ENCODE data around the gene CCNB2.
A peak's percentile ranks its signal among the peaks of the same experiment; 100 is the strongest.
"Not testable (repeated sequence)": the region's sequence is repeated elsewhere in the genome, so short reads cannot be mapped to it uniquely, and the experiment has no call there.

Gene CCNB2

DNA sequence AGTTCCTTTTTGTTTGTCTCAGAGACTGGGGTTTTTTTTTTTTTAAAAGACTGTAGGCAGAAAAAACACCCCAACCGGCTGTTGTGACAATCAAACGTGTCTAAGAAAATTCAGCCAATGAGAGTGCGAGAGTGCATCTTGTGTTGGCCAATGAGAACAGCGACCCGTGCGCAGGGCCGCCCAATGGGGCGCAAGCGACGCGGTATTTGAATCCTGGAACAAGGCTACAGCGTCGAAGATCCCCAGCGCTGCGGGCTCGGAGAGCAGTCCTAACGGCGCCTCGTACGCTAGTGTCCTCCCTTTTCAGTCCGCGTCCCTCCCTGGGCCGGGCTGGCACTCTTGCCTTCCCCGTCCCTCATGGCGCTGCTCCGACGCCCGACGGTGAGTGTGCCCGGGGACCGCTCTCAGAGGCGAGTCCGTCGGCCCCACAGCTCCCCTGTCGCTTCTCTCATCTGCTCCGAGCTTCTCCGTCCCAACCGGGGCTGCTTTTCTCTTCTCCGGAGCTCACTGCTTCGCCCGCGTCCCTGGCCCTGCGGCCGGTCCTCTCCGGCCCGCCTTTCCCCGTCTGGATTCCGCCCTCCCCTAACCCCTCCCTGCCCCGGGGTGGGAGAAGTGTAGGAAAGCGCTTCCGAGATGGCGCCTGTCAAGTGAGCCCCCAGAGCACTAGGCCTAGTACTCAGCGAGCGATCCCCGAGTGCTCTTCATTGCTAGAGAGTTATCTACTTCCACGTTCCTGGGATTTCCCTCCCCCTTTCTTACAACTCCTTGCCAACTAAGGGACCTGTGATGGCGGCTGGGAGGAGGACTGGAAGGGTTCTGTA, at the start of gene CCNB2:
Gene CCNB2, plus strand, starts transcription at position 235 of the 821 bp plus-strand sequence. Its CDS starts 123 bp downstream, at position 358.
- peak; percentile 95 for DNase-seq (ENCODE audit: low spot score)

DNA sequence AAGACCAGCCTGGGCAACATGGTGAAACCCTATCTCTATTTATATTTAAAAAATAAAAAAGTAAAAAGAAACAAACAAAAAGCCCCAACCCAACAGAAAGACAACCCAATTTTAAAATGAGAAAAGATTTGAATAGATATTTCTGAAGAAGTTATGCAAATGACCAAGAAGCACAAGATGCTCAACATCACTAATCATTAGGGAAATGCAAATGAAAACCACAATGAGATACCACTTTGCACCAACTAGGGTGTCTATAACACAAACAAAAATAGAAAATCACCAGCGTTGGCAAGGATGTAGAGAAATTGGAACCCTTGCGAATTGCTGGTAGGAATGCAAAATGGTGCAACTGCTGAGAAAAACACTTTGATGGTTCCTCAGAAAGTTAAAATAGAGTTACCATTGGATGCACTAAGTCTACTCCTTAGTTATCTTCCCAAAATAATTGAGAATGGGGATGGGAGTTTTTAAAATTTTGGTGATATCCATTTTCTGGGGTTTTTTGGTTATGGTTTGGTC, 45.8 kb upstream of the CCNB2 start:
- DNase-seq (ENCODE audit: low spot score), result no peak

DNA sequence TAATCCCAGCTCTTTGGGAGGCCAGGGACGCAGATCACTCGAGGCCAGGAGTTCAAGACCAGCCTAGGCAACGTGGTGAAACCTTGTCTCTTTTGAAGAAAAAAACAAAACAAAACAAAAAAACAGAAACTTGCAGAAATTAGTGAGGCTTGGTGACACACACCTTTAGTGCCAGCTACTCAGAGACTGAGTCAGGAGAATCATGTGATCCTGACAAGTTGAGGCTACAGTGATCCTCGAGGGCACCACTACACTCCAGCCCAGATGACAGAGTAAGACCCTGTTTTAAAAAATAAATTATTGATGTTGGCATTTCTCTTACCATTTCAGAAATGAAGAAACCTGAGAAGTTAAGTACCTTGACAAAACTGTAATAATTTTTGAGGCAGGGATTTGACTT, 44.6 kb upstream of the CCNB2 start:
- no peak for DNase-seq (ENCODE audit: low spot score)

DNA sequence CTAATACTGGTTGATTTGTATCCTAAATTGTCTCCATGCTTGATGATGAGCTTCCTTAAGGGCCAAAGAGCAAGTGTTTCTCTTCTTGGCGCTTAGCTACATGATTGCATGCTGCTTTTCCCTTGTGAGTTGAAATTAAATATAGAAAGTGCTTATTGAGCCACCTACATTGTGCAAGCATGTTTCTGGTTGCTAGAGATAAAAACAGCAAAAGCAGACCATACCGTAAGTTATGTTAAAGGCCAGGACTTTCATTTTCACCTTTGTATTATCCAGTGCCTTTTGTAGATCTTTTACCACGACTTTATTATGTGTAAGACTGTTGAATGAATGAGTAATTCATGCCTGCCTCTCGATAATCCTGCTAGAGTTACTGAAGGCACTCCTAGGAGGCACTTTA, 41.9 kb upstream of the CCNB2 start:
- DNase-seq (ENCODE audit: low spot score), result no peak

DNA sequence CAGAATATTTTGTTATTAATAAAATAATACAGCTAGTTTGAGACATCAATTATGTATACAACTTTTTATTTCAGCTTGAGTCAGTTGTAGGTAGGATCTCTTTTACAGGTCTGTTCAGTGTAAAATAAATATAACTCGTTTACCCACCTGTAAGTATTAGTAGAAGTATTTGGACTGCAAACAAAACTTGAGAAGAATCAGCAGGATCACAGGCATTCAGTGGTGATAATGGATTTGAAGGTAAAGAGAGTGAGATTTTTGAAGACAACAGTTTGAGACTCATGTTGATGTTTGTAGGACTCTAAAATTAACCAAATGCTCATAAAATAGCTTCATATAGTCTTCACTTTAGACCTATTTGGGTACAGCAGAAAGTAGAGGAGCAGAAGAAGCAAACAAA, 35.5 kb upstream of the CCNB2 start:
- no peak for DNase-seq (ENCODE audit: low spot score)

DNA sequence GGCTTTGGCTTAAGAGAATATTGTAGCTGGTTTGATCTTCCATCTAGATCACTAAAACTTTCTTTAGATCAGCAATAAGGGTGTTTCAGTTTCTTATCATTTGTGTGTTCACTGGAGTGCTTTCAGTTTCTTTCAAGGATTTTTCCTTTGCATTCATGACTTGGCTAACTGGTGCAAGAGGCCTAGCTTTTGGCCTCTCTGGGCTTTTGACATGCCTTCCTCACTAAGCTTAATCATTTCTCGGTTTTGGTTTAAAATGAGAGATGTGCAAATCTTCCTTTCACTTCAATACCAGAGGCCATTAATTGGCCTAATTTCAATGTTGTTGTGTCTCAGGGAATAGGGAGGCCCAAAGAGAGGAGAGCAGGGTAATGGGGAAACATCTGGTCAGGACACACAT, 30.3 kb upstream of the CCNB2 start:
- no peak for DNase-seq (ENCODE audit: low spot score)

DNA sequence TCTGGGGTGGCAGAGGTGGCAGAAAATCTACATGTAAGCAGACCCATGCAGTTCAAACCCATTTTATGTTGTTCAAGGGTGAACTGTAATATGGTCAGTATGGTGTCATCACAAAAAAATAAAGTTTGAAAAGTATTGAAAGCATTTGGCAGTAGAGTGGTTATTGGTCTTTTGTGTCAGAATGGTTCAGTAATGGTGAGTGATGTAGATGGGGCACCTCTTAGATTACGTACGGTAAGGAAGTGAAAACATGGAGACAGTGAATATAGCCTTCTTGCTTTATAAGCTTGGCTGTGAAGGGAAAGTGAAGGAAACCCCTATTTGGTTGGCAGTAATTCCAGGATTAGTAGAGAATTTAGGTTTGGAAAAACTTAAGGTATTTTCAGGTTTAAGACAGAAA, 17.2 kb upstream of the CCNB2 start:
- no peak for DNase-seq (ENCODE audit: low spot score)

DNA sequence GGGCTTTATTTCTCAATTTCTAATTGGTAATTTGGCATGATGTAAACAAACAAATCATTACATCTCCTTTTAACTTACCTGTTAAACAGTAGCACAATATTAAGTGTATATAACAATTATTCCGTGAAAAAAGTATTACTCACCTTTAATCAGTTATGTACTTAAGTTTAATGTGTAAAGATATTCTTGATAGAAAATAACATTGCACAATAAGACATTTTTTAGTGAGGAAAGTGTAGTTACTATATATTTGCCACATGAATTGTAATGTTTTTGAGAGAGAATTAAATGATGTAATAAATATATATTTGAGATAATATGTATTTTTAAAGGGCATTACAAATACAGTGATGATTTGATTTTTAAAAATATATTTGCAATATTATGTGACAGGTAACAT, 10.9 kb upstream of the CCNB2 start:
- no peak for DNase-seq (ENCODE audit: low spot score)

DNA sequence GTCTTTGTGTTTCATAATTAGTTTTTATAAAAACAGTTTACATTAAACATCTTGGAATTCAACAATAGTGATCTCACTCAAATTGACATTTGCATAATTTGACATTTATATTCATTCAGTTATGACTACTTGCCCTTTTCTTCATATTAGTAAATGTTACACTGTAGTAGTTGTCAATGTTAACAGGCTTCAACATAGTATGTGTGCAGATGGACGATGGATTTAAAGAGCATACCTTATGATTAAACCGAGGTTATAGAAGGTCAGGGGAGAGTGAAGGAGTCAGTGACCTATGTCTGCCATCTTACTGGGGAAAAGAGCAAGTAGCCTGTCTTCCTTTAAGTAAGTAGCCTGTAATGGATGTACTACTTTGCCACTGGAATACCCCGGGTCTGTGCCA, 8.5 kb upstream of the CCNB2 start:
- no peak for DNase-seq (ENCODE audit: low spot score)

DNA sequence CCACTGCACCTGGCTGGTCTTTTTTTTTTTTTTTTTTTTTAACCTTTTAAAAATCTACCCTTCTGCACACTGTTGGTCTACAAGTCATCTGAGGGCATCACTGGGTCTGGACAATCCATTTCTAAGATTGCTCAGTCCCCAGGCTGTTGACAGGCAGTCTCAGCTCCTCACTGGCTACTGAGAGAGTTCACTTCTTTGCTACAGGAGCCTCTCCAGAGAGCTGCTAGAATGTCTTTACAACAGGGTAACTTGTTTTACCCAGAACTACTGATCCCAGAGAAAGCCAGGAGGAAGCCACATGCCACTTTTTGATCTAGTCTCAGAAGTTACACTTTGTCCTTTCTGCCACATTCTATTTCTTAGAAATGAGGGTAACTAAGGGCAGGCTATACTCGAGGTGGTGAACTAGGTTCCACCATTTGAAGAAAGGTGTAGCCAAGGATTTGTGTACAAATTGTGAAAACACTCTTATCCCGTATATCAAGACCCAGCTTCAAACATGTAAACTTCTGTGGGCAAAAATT, 5.7 kb upstream of the CCNB2 start:
- no peak for DNase-seq (ENCODE audit: low spot score)

DNA sequence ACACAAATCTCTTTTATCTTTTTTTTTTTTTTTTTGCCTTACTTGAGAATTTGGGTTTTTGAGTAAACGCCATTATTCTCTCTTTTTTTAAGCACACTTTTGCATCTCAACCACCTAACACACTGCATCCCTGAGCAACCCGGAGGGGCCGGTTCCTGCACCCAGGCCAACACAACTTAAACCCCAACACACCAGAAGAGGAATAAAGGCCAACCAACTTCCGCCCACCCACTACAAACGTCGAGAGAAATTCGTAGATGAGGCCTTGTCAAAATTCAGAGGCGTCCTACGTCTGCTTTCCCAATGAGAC, 389 bp upstream of the CCNB2 start:
- DNase-seq (ENCODE audit: low spot score), result no peak

DNA sequence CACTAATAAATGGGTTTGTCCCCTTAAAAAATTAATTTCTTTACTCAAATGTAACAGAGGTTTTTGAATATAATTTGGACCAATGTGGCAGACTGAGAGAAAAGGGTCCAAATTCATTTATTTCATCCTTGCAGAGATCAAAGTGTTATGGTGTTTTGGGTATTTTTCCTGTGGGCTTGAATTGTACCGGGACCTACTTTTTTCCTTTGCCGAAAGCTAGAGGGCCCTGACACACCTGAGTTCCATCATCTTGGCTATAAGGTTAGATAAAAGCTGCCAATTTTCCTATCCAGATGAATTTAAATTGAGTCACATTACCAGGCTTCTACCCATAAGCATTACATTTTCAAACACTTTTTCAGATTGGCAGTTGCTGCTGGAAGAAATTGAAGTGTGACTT, 908 bp downstream of the CCNB2 start:
- DNase-seq (ENCODE audit: low spot score), result no peak

DNA sequence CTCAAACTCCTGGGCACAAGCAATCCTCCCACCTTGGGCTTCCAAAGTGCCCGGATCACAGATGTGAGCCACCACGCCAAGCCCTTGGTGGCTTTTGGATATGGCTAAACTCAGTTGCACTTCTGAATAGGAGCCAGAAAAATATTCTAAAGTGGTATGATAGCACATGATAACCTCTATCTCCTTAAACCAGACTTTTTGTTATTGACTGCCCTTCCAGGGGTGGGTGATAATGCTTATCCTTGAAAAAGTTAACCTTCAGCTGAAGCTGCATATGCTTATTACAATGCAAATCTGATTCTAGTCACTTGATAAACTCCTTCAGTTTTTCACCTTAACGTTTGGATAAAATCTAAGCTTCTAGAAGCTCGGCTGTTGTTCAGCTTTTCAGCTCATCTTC, 6.3 kb downstream of the CCNB2 start:
- no peak for DNase-seq (ENCODE audit: low spot score)

DNA sequence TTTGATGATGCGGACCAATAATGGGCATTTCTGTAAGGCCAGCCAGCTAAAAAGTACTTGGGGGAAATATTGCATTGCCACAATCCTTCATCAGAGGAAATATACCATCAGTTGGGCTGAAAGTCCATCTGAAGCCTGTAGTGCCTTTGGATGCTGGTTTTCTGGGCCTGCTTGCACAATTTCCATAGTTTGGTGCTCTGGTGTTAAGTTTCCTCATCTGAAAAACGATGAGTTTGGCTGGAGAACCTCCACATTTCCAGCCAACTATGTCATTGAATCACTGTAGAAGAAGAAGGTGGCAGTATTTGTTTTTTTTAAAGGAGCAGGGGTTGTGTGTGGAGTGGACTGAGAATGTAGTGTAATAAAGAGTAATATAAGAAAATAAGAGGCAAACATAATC, 10.1 kb downstream of the CCNB2 start:
- DNase-seq (ENCODE audit: low spot score), result no peak

DNA sequence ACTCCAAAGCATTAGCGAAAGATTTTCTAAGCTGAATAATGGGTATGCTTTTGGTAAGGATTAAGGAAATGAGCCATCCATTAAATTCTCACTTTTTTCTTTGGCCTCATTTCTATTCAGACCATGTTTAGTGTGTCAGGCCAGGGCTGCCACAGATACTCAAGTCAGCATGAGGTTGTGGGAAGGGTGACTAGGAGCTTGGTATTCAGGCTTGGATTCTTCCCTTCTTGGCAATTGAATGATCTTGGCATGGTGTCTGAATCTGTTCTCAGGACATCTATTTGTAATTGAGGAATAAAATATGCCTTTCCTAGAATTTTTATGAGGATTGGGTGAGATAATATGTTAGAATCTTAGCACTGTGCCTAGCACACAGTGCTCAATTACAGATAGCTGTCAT, 11.2 kb downstream of the CCNB2 start:
- DNase-seq (ENCODE audit: low spot score), result no peak

DNA sequence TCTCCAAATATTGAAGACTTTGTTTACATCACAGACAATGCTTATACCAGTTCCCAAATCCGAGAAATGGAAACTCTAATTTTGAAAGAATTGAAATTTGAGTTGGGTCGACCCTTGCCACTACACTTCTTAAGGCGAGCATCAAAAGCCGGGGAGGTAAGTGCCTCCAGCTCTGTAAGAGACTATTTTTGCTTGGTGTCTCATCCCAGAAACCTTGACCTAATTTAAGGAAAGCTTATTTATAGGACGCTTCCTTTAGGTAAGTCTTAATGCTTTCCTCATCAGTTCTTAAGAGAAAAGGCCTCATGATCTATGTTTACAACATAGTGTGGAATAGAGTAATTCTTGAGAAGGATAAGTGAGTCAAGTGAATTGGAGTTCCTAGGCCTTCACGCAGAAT, 11.8 kb downstream of the CCNB2 start:
- DNase-seq (ENCODE audit: low spot score), result no peak

DNA sequence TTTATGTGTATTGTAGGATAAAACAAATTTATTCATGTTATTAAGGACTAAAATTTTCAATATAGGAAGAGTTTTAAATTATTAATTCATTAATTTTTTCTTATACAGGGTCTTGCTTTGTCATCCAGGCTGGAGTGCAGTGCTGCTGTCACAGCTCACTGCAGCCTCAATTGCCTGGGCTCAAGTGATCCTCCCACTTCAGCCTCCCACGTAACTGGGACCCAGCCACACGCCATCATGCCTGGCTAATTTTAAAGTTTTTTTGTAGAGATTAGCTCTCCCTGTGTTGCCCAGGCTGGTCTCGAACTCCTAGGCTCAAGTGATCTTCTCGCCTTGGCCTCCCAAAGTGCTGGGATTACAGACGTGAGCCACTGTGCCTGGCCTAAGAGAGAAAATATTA, 14.7 kb downstream of the CCNB2 start:
- DNase-seq (ENCODE audit: low spot score), result no peak

DNA sequence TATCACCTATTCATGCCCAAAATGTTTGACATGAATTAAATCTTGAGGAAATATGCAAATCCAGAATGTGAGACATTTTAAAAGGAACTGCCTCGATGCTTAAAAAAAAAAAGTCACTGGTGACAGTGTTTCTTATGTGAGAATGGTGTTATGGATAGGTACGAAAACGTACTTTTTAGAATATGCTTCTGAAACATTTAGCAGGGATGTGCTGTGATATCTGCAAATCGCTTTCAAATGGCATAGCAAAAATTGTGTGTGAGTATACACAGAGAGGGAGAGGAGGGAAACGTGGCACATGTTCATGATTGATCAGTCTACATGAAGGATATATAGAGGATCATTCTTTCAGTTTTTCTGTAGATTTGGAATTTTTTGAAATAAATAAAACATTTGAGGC, 16.0 kb downstream of the CCNB2 start:
- no peak for DNase-seq (ENCODE audit: low spot score)

DNA sequence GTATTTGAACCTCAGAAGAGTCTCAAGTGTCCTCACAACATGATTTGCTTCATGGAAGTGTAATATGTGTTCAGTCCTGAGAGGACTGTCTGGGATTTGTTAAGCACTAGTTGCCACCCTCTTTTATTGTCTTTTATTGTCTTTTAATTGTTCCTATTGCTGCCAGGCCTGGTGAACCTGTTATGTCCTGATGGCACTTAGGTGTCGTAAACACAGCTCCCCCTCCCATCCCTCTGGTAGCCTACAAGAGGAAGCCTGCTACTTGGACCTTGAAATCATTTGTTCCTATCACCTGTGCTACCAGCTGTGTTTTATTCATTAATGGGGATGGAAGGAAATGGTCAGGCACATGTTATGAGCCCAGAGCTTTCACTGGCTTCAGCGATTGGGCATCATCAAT, 19.3 kb downstream of the CCNB2 start:
- no peak for DNase-seq (ENCODE audit: low spot score)

DNA sequence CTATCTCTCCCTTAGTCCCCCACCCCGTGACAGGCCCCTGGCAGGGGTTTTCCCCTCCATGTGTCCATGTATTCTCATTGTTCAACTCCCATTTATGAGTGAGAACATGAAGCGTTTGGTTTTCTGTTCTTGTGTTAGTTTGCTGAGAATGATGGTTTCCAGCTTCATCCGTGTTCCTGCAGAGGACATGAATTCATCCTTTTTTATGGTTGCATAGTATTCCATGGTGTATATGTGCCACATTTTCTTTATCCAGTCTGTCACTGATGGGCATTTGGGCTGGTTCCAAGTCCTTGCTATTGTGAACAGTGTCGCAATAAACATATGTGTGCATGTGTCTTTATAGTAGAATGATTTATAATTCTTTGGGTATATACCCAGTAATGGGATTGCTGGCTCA, 20.7 kb downstream of the CCNB2 start:
- DNase-seq (ENCODE audit: low spot score), result not testable (repeated sequence)

DNA sequence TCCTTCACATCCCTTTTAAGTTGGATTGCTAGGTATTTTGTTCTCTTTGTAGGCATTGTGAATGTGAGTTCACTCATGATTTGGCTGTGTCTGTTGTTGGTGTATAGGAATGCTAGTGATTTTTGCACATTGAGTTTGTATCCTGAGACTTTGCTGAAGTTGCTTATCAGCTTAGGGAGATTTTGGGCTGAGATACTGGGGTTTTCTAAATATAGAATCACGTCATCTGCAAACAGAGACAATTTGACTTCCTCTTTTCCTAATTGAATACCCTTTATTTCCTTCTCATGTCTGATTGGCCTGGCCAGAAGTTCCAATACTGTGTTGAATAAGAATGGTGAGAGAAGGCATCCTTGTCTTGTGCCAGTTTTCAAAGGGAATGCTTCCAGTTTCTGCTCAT, 22.3 kb downstream of the CCNB2 start:
- DNase-seq (ENCODE audit: low spot score), result not testable (repeated sequence)

DNA sequence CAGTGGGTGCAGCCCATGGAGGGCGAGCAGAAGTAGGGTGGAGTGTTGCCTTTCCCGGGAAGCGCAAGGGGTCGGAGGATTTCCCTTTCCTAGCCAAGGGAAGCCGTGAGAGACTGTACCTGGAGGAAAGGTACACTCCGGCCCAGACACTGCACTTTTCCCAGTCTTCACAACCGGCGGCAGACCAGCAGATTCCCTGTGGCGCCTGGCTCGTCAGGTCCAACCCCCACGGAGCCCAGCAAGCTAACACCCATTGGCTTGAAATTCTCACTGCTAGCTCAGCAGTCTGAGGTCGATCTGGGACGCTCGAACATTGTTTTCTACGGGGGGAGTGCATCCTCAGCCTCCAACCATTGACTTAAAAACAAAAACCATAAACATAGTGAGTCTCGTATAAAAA, 26.5 kb downstream of the CCNB2 start:
- DNase-seq (ENCODE audit: low spot score), result no peak

DNA sequence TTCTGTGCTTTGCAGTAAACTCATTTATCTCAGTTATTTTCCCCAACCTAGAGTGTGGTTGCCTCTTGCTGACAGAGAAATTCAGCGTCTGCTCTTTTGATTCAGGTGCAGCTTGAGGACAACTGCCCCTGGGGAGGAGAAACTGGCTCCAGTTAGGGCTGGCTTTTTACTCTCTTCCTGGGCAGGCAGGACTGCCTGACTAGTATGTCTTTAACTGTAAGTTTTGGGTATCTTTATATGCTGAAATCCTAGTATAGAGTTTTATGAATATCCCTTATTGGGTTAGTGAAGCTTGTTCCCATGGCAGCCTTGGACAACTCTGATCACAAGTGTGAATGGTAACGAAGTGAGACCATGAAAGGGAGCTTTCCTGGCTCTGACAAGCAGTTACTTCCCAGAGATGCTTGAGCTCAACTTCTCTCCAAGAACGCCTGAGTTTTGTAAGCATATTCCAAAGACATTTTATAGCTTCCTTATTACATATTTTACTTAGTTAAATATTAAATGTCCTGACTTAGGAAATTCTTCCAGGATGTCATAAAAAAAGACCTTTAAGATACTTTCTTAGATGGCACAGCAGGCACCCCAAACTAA, 27.1 kb downstream of the CCNB2 start:
- no peak for DNase-seq (ENCODE audit: low spot score)

DNA sequence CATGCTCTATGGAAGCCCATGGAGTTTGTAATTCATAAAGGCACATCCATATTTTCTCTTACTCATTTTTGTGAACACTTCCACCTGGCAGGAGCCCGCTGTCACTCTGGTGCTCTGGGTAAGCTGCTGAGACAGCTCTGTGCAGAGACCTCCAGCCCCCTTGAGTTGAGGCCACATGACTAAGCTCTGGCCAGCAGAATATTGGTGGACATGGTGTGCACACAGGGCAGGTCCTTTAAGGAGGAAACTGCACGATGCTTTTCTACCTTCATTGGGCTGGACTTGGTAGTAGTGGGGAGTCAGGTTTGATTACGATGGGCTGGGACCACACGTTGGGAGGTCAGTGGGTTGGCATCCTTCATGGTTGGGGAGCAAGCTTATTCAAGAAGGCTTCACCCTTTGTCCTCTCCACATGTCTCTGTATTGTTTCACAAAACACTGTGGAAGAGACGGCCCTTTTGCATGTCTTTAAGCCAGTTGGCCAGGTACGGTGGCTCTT, 29.0 kb downstream of the CCNB2 start:
- no peak for DNase-seq (ENCODE audit: low spot score)
